Prostate gland (tissue), 2 donors: ENCODE results near the gene EIF4A2.

Experiments used
- POLR2A ChIP-seq: fragments of 450-650 bp; IDR thresholded peaks from one replicate; pipeline ENCODE4 v1.6.1; 2016; ENCODE audit warnings: antibody characterized with exemption, mild to moderate bottlenecking
- POLR2AphosphoS5 ChIP-seq: sonication (generic); formaldehyde crosslinking; IDR thresholded peaks from one replicate; pipeline ENCODE4 v1.6.1; 2017; ENCODE audit warnings: antibody characterized with exemption
- TF ChIP-seq, protein P1 (sequence below), 4 experiments: fragments of 200-600 bp in 2 of 4; fragments of 450-650 bp in 2 of 4; sonication (generic) in 2 of 4; IDR thresholded peaks; 1 replicate in 3 of 4; 2 replicates in 1 of 4; pipeline ENCODE4 v1.5.1; 2016 to 2019; ENCODE audit warnings: antibody characterized with exemption in 4 of 4, mild to moderate bottlenecking in 2 of 4, moderate library complexity in 2 of 4

DNA sequence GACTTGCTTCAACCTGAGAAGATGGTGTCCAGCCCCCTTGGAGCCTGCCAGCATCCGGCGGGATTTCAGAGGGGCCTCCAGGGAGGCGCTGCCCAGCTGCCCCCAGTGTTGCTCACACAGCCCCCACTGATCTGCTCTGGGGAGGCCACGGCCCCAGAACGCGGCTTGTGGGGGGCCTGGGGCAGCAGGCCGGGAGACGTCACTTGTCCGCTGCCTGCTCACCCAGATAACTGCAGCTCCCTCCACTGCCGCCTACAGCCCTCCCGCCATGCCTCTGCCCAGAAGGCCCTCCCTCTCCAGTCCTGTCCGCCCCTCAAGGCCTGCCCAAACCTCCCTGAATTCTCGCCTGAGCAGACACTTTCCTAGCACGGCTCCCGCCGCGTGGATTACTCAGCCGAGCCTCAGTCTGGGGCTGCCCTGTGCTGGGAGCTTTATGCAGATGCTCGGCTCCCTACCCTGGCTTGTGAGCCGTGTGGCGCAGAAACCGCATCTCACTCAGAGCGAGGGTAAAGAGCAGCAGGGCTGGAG lies 42.0 kb downstream of the EIF4A2 start:
- TF ChIP-seq, protein P1, sequence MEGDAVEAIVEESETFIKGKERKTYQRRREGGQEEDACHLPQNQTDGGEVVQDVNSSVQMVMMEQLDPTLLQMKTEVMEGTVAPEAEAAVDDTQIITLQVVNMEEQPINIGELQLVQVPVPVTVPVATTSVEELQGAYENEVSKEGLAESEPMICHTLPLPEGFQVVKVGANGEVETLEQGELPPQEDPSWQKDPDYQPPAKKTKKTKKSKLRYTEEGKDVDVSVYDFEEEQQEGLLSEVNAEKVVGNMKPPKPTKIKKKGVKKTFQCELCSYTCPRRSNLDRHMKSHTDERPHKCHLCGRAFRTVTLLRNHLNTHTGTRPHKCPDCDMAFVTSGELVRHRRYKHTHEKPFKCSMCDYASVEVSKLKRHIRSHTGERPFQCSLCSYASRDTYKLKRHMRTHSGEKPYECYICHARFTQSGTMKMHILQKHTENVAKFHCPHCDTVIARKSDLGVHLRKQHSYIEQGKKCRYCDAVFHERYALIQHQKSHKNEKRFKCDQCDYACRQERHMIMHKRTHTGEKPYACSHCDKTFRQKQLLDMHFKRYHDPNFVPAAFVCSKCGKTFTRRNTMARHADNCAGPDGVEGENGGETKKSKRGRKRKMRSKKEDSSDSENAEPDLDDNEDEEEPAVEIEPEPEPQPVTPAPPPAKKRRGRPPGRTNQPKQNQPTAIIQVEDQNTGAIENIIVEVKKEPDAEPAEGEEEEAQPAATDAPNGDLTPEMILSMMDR (IDR thresholded peaks at IDR 0.05) = no peak
- no peak for TF ChIP-seq POLR2A
- no peak for TF ChIP-seq POLR2AphosphoS5
